ENCODE measurements around the gene EGFL7.

The EGFL7 gene

DNA sequence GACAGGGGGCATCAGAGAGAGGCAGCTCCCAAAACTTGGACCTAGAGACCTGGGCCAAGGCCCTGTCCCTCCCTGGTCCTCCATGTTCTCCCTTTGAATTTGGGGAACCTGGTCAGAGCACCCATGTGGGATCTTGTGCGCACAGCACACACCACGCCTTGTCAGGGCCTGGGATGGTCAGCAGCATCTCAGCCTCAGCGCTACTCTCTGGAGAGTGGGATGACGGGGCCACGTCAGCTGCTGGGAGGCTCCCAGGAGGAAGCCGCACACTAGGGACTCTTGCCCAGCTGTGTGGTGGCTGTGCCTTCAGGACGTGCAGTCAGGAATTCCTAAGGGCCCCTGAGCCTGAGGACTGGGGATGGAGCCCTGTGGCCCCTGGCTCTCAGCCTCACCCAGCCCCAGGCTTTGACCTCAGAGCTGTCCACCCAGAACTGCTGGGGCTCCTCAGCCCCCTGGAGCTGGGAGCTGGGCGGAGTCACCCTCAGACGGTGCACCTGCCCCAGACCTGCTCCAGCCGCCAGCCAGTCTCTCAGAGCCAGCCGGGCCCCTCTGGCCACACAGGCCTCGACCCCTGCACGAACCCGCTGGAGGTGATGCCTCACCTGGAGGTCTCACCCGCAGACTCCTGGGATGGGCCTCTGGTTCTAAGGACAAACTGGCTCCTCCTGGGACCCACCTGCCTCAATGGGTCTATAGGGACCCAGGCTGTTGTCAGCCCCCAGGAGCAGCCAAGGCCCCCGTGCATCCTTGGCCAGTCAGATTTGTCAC is 38.3 kb upstream of the EGFL7 start:
- Histone ChIP-seq H3K27me3 (ENCODE audit: control insufficient read depth, insufficient read depth, low read length) (no peaks in the 10 kb centered on the region), H3K36me3 (ENCODE audit: control insufficient read depth, insufficient read depth, low read length) (no peaks in the 10 kb centered on the region), H3K4me2 (ENCODE audit: low read length) (no peak overlapping the region), H3K79me2 (no peaks in the 10 kb centered on the region), H3K4me1 (peaks cover 5% of the 10 kb centered on the region), H3K27ac (no peak overlapping the region), H3K9ac (no peak overlapping the region), H3K9me3 (ENCODE audit: control insufficient read depth, low read length) (no peaks in the 10 kb centered on the region), H3K4me3 (ENCODE audit: low read depth, low read length) (no peak overlapping the region), H2AFZ (no peak overlapping the region)
- TF ChIP-seq, protein P1, sequence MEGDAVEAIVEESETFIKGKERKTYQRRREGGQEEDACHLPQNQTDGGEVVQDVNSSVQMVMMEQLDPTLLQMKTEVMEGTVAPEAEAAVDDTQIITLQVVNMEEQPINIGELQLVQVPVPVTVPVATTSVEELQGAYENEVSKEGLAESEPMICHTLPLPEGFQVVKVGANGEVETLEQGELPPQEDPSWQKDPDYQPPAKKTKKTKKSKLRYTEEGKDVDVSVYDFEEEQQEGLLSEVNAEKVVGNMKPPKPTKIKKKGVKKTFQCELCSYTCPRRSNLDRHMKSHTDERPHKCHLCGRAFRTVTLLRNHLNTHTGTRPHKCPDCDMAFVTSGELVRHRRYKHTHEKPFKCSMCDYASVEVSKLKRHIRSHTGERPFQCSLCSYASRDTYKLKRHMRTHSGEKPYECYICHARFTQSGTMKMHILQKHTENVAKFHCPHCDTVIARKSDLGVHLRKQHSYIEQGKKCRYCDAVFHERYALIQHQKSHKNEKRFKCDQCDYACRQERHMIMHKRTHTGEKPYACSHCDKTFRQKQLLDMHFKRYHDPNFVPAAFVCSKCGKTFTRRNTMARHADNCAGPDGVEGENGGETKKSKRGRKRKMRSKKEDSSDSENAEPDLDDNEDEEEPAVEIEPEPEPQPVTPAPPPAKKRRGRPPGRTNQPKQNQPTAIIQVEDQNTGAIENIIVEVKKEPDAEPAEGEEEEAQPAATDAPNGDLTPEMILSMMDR (IDR thresholded peaks at IDR 0.05) = no peak

DNA sequence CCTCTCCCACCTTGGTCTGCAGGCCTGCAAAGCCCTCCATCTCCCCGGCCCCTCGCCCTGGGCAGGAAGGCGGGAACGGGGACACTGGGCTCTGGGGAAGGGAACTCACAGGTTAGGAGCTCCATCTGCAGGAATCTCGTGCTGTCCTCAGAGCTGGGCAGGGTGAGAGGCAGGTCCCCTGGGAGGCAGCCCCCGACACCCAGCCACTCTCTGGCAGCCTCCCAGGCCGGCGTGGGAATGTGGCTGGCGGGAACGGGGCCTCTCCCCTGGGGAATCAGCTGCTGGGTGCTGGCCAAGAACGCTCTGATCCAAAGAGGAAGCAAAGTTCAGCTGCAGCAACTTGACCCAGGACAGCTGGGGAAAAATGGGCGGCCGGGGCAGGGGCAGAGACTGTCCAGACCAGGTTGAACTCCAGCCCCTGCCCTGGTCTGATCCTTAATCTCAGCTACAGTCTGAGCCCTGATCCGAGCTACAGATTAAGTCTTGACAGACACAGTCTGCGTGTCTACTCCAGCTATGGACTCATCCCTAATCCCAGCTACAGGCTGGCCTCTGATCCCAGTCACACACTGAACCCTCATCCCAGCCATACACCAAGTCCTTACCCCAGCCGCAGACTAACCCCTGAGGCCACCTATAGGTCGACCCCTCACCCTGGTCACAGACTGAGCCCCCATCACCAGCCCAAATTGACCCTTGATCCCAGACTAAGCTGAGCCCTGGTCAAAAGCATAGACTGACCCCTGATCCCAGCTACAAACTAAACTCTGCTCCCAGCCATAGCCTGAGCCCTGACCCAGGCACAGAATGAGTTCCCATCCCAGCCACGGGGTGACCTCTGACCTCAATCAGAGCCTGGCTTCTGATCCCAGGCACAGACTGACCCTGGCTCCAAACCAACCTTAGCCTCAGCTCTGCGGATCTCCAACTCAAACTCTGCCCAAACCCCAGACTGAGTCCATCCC is 37.3 kb upstream of the EGFL7 start:
- no peak overlapping the region for H2AFZ ChIP-seq
- TF ChIP-seq, protein P1 (IDR thresholded peaks at IDR 0.05) = peak; percentile 26
- H3K9ac ChIP-seq = no peak overlapping the region
- no peak overlapping the region for H3K4me2 ChIP-seq (ENCODE audit: low read length)
- no peak overlapping the region for H3K27ac ChIP-seq
- H3K36me3 ChIP-seq (ENCODE audit: control insufficient read depth, insufficient read depth, low read length) = no peaks in the 10 kb centered on the region
- no peak overlapping the region for H3K4me3 ChIP-seq (ENCODE audit: low read depth, low read length)
- H3K79me2 ChIP-seq = no peaks in the 10 kb centered on the region
- H3K4me1 ChIP-seq = peaks cover 5% of the 10 kb centered on the region
- no peaks in the 10 kb centered on the region for H3K9me3 ChIP-seq (ENCODE audit: control insufficient read depth, low read length)
- H3K27me3 ChIP-seq (ENCODE audit: control insufficient read depth, insufficient read depth, low read length) = no peaks in the 10 kb centered on the region

DNA sequence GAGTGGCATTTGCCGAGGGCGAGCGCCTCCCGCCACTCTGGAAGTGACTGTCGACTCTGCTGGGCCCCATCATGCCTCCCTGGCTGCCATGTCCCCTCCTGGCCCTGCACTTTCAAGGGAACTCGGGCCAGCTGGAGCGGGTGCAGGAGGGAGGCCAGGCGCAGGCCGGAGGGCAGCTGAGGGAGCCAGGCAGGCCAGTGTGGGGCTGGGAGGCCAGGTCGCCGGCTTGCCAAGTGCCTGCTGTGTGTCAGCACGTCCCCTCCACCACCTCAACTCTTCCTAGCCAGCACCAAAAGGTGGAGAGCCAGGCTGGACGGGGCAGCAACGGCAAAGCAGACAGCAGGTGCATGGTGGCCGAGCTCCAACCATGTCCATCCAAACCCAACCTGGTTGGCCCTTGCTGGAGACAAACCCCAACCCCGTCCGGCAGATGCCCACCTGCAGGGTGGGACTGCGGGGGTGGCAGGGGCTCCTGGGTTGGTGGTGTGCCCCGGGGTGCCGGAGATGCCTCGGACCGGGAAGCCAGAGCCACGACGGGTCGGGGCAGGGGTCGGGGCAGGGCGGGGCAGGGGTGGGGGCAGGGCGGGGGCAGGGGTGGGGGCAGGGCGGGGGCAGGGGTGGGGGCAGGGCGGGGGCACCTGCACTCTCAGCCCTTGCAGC is 36.5 kb upstream of the EGFL7 start:
- no peak overlapping the region for H2AFZ ChIP-seq
- H3K27me3 ChIP-seq (ENCODE audit: control insufficient read depth, insufficient read depth, low read length) = no peaks in the 10 kb centered on the region
- peaks cover 5% of the 10 kb centered on the region for H3K4me1 ChIP-seq
- no peak overlapping the region for H3K27ac ChIP-seq
- no peak overlapping the region for H3K9ac ChIP-seq
- no peak overlapping the region for H3K4me2 ChIP-seq (ENCODE audit: low read length)
- H3K36me3 ChIP-seq (ENCODE audit: control insufficient read depth, insufficient read depth, low read length) = no peaks in the 10 kb centered on the region
- H3K4me3 ChIP-seq (ENCODE audit: low read depth, low read length) = no peak overlapping the region
- TF ChIP-seq, protein P1 (IDR thresholded peaks at IDR 0.05) = no peak
- no peaks in the 10 kb centered on the region for H3K79me2 ChIP-seq
- H3K9me3 ChIP-seq (ENCODE audit: control insufficient read depth, low read length) = no peaks in the 10 kb centered on the region

DNA sequence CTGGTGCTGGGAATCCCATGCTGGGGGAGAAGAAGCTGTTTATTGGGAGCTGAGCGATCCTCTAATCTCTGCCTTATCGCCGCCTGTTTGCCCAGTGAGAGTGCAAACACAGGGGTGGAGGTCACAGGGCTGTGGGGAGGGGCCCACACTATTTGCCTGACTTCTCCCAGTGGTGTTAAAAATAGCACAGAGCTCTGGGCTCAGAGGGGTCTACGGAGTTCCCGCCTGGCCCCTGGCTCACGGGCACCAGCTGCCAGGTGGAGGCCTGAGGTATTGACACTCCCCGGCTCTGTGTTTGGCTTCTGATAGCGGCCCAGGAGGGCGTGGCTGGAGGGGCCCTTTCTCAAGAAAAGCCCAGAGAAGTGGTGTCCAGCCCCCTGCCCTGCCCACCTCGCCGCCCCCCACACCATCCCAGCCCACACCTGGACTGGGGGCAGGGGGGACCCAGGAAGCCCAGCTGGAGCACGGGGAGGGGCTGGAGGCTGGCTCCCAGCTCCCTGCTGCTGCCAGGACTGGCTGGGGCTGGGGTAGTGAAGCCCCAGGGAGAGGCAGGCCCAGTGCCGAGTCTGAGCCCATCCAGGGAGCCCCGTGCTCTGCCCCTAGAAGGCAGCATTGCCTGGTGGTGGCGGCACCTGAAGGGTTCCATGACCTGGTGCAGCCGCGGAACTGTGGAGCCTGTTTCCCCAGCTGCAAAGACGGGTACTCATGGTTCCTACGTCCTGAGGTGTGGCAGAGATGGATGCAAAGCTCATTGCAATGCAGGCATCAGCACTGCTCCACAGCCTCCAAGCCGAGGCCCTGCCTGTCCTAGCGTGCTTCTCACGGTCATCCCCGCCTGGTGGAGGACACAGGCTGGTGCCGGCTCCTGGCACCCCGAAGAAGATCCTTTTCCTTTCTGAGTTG is 35.7 kb upstream of the EGFL7 start:
- H3K4me1 ChIP-seq = peaks cover 5% of the 10 kb centered on the region
- H2AFZ ChIP-seq = no peak overlapping the region
- TF ChIP-seq, protein P1 (IDR thresholded peaks at IDR 0.05) = no peak
- H3K9me3 ChIP-seq (ENCODE audit: control insufficient read depth, low read length) = no peaks in the 10 kb centered on the region
- H3K27me3 ChIP-seq (ENCODE audit: control insufficient read depth, insufficient read depth, low read length) = no peaks in the 10 kb centered on the region
- no peak overlapping the region for H3K4me2 ChIP-seq (ENCODE audit: low read length)
- H3K4me3 ChIP-seq (ENCODE audit: low read depth, low read length) = no peak overlapping the region
- H3K36me3 ChIP-seq (ENCODE audit: control insufficient read depth, insufficient read depth, low read length) = no peaks in the 10 kb centered on the region
- no peak overlapping the region for H3K9ac ChIP-seq
- H3K27ac ChIP-seq = no peak overlapping the region
- H3K79me2 ChIP-seq = no peaks in the 10 kb centered on the region
